HepG2 (cell line): ENCODE results near the gene UBXN2A. TPM values are rescaled to one million over a fixed set of nuclear protein-coding genes. Genes with fewer than 3 reads are reported as not detected.

ENCODE experiments used
- ARID2 ChIP-seq: sonication (generic); formaldehyde crosslinking; IDR thresholded peaks from 2 replicates; pipeline ENCODE4 v1.8.1; 2022; ENCODE audit warnings: mild to moderate bottlenecking, missing genetic modification reagents, borderline replicate concordance
- DR1 ChIP-seq: sonication (generic); formaldehyde crosslinking; IDR thresholded peaks from 2 replicates; pipeline ENCODE4 v1.8.0; 2021; ENCODE audit warnings: mild to moderate bottlenecking, missing genetic modification reagents, inconsistent platforms
- EEA1 ChIP-seq: sonication (generic); formaldehyde crosslinking; IDR thresholded peaks from 2 replicates; pipeline ENCODE4 v1.5.1; 2020; ENCODE audit warnings: mild to moderate bottlenecking, missing genetic modification reagents, borderline replicate concordance
- GRHL1 ChIP-seq: sonication (generic); formaldehyde crosslinking; conservative IDR thresholded peaks from 2 replicates; pipeline ENCODE4 v1.8.0; 2022; ENCODE audit warnings: missing genetic modification reagents
- IKZF1 ChIP-seq: fragments of 450-650 bp; IDR thresholded peaks from 2 replicates; pipeline ENCODE4 v1.7.1; 2016
- KAT7 ChIP-seq: IDR thresholded peaks from 2 replicates; pipeline ENCODE4 v1.6.1; 2018; ENCODE audit warnings: borderline replicate concordance, missing compliant biosample characterization
- NFKBIZ ChIP-seq: IDR thresholded peaks from 2 replicates; pipeline ENCODE4 v1.6.1; 2018; ENCODE audit warnings: missing genetic modification reagents, missing compliant biosample characterization
- NKX3-1 ChIP-seq: sonication (generic); formaldehyde crosslinking; IDR thresholded peaks from 2 replicates; pipeline ENCODE4 v1.5.0; 2020; ENCODE audit warnings: missing genetic modification reagents
- REL ChIP-seq: sonication (generic); formaldehyde crosslinking; conservative IDR thresholded peaks from 2 replicates; pipeline ENCODE4 v1.8.0; 2022; ENCODE audit warnings: mild to moderate bottlenecking, missing genetic modification reagents, moderate library complexity
- TCF7 ChIP-seq: sonication (generic); IDR thresholded peaks from 2 replicates; pipeline ENCODE4 v1.6.1; 2016; ENCODE audit warnings: antibody characterized with exemption, low read depth
- TFDP2 ChIP-seq: sonication (generic); formaldehyde crosslinking; IDR thresholded peaks from 2 replicates; pipeline ENCODE4 v1.4.0; 2020; ENCODE audit warnings: missing genetic modification reagents
- THAP9 ChIP-seq: sonication (generic); formaldehyde crosslinking; IDR thresholded peaks from 2 replicates; pipeline ENCODE4; 2020; ENCODE audit warnings: missing genetic modification reagents, mild to moderate bottlenecking, borderline replicate concordance
- ZBTB26 ChIP-seq: IDR thresholded peaks from 2 replicates; pipeline ENCODE4 v1.6.1; 2016; ENCODE audit warnings: missing compliant biosample characterization, missing genetic modification reagents, borderline replicate concordance
- ZNF563 ChIP-seq: sonication (generic); formaldehyde crosslinking; IDR thresholded peaks from 2 replicates; pipeline ENCODE4 v1.8.0; 2022; ENCODE audit warnings: mild to moderate bottlenecking, moderate library complexity, missing genetic modification reagents
- ZNF589 ChIP-seq: sonication (generic); formaldehyde crosslinking; conservative IDR thresholded peaks from 2 replicates; pipeline ENCODE4 v1.8.0; 2022; ENCODE audit warnings: mild to moderate bottlenecking, moderate library complexity, missing genetic modification reagents
- ZNF691 ChIP-seq: sonication (generic); formaldehyde crosslinking; IDR thresholded peaks from 2 replicates; pipeline ENCODE4 v1.4.0; 2020; ENCODE audit warnings: missing genetic modification reagents, low read depth, mild to moderate bottlenecking, borderline replicate concordance
- ZNF879 ChIP-seq: sonication (generic); formaldehyde crosslinking; IDR thresholded peaks from 2 replicates; pipeline ENCODE4 v1.8.1; 2023; ENCODE audit warnings: missing genetic modification reagents
- polyA plus RNA-seq, 8 experiments: library from polyadenylated mRNA; depleted of rRNA in 3 of 8; stranded (reverse) in 7 of 8; unstranded in 1 of 8; fragments of >200 nt; fragmentation: Illumina TruSeq in 4 of 8; extraction: Trizol in 4 of 8; gene quantifications; 2 replicates each; pipeline versions ENCODE4 v1.2.1 to v1.2.3, GENCODE V29; 2011 to 2016; ENCODE audit warnings: low read depth in 4 of 8, missing spikeins in 1 of 8, mixed read lengths in 1 of 8; ENCODE audit not compliant: insufficient read depth in 1 of 8
- total RNA-seq, 5 experiments: library from RNA; depleted of rRNA; stranded (reverse); fragments of >200 nt; fragmentation: Illumina TruSeq; extraction: Trizol; gene quantifications; 2 replicates each; pipeline ENCODE4 v1.2.3, GENCODE V29; 2016; ENCODE audit warnings: low read depth in 1 of 5

Gene UBXN2A
- total and polyA plus RNA-seq, 2 of the 13 experiments (the other 11 are each of a cell fraction or from before 2014, with no cell fraction given): 8.3 to 20.9 TPM

- TF ChIP-seq TFDP2 (0 out of 2 replicates have a peak, but pooled peaks have one; percentile 27), DR1 (no peak), ZNF563 (CRISPR knock-in tag) (no peak), KAT7 (CRISPR knock-in tag) (0 out of 2 replicates have a peak, but pooled peaks have one; percentile 40), ZNF589 (CRISPR knock-in tag) (no peak), ZBTB26 (CRISPR knock-in tag) (0 out of 2 replicates have a peak, but pooled peaks have one; percentile 9), ZNF691 (0 out of 2 replicates have a peak, but pooled peaks have one; percentile 56), THAP9 (CRISPR knock-in tag) (no peak), NFKBIZ (CRISPR knock-in tag) (no peak), ARID2 (CRISPR knock-in tag) (no peak), GRHL1 (CRISPR knock-in tag) (no peak), TCF7 (no peak), IKZF1 (no peak), ZNF879 (CRISPR knock-in tag) (no peak), NKX3-1 (CRISPR knock-in tag) (no peak), EEA1 (no peak), REL (CRISPR knock-in tag) (0 out of 2 replicates have a peak, but pooled peaks have one; percentile 22)
These were observed 109.3 kb downstream of the UBXN2A start, which contains the start of gene FKBP1B (continued) for GRCh38 chr2:24049485-24050021.
